ENCODE measurements around the gene RREB1.

DNA sequence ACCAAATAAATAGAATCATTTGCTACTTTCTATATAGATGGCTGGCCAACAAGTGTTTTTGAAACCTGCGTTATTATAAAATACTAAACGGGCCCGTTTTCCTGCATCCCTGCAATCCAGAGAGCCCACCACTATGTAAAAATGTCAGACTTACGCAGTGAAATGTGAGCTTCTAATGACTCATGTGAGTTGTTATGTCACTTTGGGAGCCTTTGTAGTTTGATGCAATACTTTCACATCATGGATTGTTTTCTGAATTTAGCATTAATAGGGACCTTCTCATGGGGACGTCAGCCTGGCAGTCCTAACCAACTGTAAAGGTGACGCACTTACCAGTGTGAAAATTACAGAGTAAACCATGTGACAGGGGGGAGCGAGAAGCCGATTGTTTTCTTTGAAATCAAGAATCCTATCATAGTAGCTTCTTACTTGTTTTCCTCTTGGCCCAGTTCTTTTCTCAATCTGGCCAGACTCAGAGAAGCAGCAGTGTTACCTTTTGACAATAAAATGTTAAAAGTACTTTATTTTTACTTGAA lies 130.0 kb downstream of the RREB1 start:
- TF ChIP-seq EZH2phosphoT487 (IDR thresholded peaks at IDR 0.05; ENCODE audit: insufficient read depth, low read depth), result no peak
- TF ChIP-seq EZH2 (IDR thresholded peaks at IDR 0.05; ENCODE audit: insufficient read depth, poor library complexity, severe bottlenecking), result no peak
